HepG2 (cell line): ENCODE measurements around the gene DDO. TPM values are rescaled to one million over a fixed set of nuclear protein-coding genes. Genes with fewer than 3 reads are reported as not detected.

Experiments used
- ATAC-seq: fragments of 200-7000 bp; cut with Tn5 transposase; 3 replicates; pipeline ENCODE4 v1.9.1; 2020; ENCODE audit warnings: mild to moderate bottlenecking, moderate library complexity
- BruUV-seq: library from RNA; stranded (reverse); fragments of 400-500 nt; replicated peaks from 2 replicates; lab custom pipeline; 2021; lab: Mats Ljungman, UMichigan
- CTCF ChIA-PET: fragments of 300-600 bp; formaldehyde crosslinking; extraction: SDS; loops from one replicate; lab custom pipeline; 2021; ENCODE audit warnings: low total read pairs, inconsistent platforms, low intra/inter-chr PET ratio; lab: Yijun Ruan, JAX
- POLR2A ChIA-PET: fragments of 350-600 bp; sonication (Branson Sonifier 250); formaldehyde crosslinking; loops from one replicate; lab custom pipeline; 2020; ENCODE audit warnings: antibody characterized with exemption, inconsistent platforms; lab: Yijun Ruan, JAX
- DNase-seq: peaks from one replicate; pipeline ENCODE4 v3.0.0-alpha.2; 2015; ENCODE audit warnings: low spot score
- FAIRE-seq: peaks from 3 replicates; lab custom pipeline; 2011; peaks lifted over from hg19 to GRCh38; lab: Jason Lieb, UNC
- H2AFZ ChIP-seq: one replicate; pipeline ENCODE4 v1.6.1; 2011; ENCODE audit warnings: low read length, inconsistent platforms
- H3K27ac ChIP-seq: fragments of 300-600 bp; 3 replicates; pipeline ENCODE4 v1.8.0; 2011; ENCODE audit warnings: mixed run types, mild to moderate bottlenecking, mixed read lengths, low read length, inconsistent platforms; ENCODE audit not compliant: insufficient read depth; ENCODE audit errors: extremely low read length
- H3K27me3 ChIP-seq, 2 experiments: fragments of 200-600 bp in 1 of 2; 2 replicates in 1 of 2; 3 replicates in 1 of 2; pipeline versions ENCODE4 v1.6.0 to v1.8.0; 2011; ENCODE audit warnings: low read length in 2 of 2, mild to moderate bottlenecking in 2 of 2, moderate library complexity in 2 of 2, inconsistent platforms in 1 of 2; ENCODE audit not compliant: insufficient read depth in 2 of 2, control insufficient read depth in 1 of 2
- H3K36me3 ChIP-seq, 2 experiments: fragments of 200-600 bp in 1 of 2; replicated peaks in 1 of 2; 2 replicates in 1 of 2; 3 replicates in 1 of 2; pipeline versions ENCODE4 v1.5.1 to v1.8.0; 2011; ENCODE audit warnings: low read length in 2 of 2, inconsistent platforms in 1 of 2; ENCODE audit not compliant: insufficient read depth in 2 of 2, control insufficient read depth in 1 of 2
- H3K4me1 ChIP-seq: 2 replicates; pipeline ENCODE4 v1.5.1; 2012; ENCODE audit warnings: low read length, inconsistent platforms; ENCODE audit not compliant: insufficient read depth
- H3K4me2 ChIP-seq: 2 replicates; pipeline ENCODE4 v1.6.0; 2011; ENCODE audit warnings: low read depth, low read length, inconsistent platforms
- H3K4me3 ChIP-seq, 3 experiments: fragments of 200-600 bp in 1 of 3; sonication (generic), shearing (Covaris generic) in 1 of 3; replicated peaks in 1 of 3; 2 replicates each; pipeline ENCODE4 v1.5.1; 2011 to 2016; ENCODE audit warnings: low read length in 3 of 3, inconsistent platforms in 2 of 3, low read depth in 2 of 3, mild to moderate bottlenecking in 2 of 3, control low read depth in 1 of 3, mixed read lengths in 1 of 3; ENCODE audit not compliant: insufficient read depth in 1 of 3
- H3K79me2 ChIP-seq: one replicate; pipeline ENCODE4 v1.6.1; 2011; ENCODE audit warnings: low read length, inconsistent platforms; ENCODE audit not compliant: insufficient read depth
- H3K9ac ChIP-seq: 2 replicates; pipeline ENCODE4 v1.6.0; 2011; ENCODE audit warnings: mild to moderate bottlenecking, low read depth, low read length, inconsistent platforms; ENCODE audit not compliant: insufficient read depth
- H3K9me3 ChIP-seq: 2 replicates; pipeline ENCODE4 v1.5.1; 2012; ENCODE audit warnings: mild to moderate bottlenecking, low read length
- H4K20me1 ChIP-seq: 2 replicates; pipeline ENCODE4 v1.6.0; 2011; ENCODE audit warnings: inconsistent platforms, mild to moderate bottlenecking, low read length, moderate library complexity; ENCODE audit not compliant: insufficient read depth
- CERS6 ChIP-seq: sonication (generic); formaldehyde crosslinking; IDR thresholded peaks from 2 replicates; pipeline ENCODE4 v1.5.0; 2020; ENCODE audit warnings: missing genetic modification reagents
- HCFC1 ChIP-seq: fragments of 150-350 bp; IDR thresholded peaks from 2 replicates; pipeline ENCODE4 v1.6.1; 2014; ENCODE audit warnings: low read depth, low read length
- HDAC1 ChIP-seq: sonication (generic); formaldehyde crosslinking; IDR thresholded peaks from 2 replicates; pipeline ENCODE4 v1.5.1; 2020; ENCODE audit warnings: mild to moderate bottlenecking, missing genetic modification reagents
- MIER3 ChIP-seq: IDR thresholded peaks from 2 replicates; pipeline ENCODE4 v1.6.1; 2016; ENCODE audit warnings: missing compliant biosample characterization, borderline replicate concordance
- POLR2AphosphoS5 ChIP-seq: IDR thresholded peaks from 2 replicates; pipeline ENCODE4 v1.6.1; 2012; ENCODE audit warnings: low read depth, low read length
- RARA ChIP-seq: IDR thresholded peaks from 2 replicates; pipeline ENCODE4 v1.6.1; 2016; ENCODE audit warnings: missing genetic modification reagents, missing compliant biosample characterization
- RNF2 ChIP-seq: fragments of 450-650 bp; conservative IDR thresholded peaks from 2 replicates; pipeline ENCODE4 v1.6.1; 2016; ENCODE audit warnings: low read depth
- SNAPC2 ChIP-seq: sonication (generic); formaldehyde crosslinking; IDR thresholded peaks from 2 replicates; pipeline ENCODE4 v1.8.1; 2022; ENCODE audit warnings: mild to moderate bottlenecking, missing genetic modification reagents
- STAT6 ChIP-seq: sonication (generic); formaldehyde crosslinking; IDR thresholded peaks from 2 replicates; pipeline ENCODE4 v1.4.0; 2020; ENCODE audit warnings: missing genetic modification reagents, mild to moderate bottlenecking, borderline replicate concordance
- ZFP41 ChIP-seq: sonication (generic); formaldehyde crosslinking; IDR thresholded peaks from 2 replicates; pipeline ENCODE4 v1.4.0; 2020; ENCODE audit warnings: mild to moderate bottlenecking, missing genetic modification reagents, borderline replicate concordance
- ZNF230 ChIP-seq: sonication (generic); formaldehyde crosslinking; IDR thresholded peaks from 2 replicates; pipeline ENCODE4 v1.4.0; 2020; ENCODE audit warnings: mild to moderate bottlenecking, missing genetic modification reagents
- ZNF382 ChIP-seq: sonication (generic); formaldehyde crosslinking; IDR thresholded peaks from 2 replicates; pipeline ENCODE4 v1.5.0; 2020; ENCODE audit warnings: missing genetic modification reagents, mild to moderate bottlenecking, borderline replicate concordance
- ZNF710 ChIP-seq: sonication (generic); formaldehyde crosslinking; IDR thresholded peaks from 2 replicates; pipeline ENCODE4 v1.5.0; 2020; ENCODE audit warnings: mild to moderate bottlenecking, missing genetic modification reagents, borderline replicate concordance
- WGBS: methylation state at CpG from one replicate; pipeline ENCODE4 v1.1.6; 2017; ENCODE audit warnings: low lambda C conversion rate; 5-methylcytosine and 5-hydroxymethylcytosine counted together
- in situ Hi-C: cut with HindIII; loops from 2 replicates; pipeline ENCODE4 v1.10.0; 2017; ENCODE audit warnings: low pct_unique_long_range_greater_than_20kb; ENCODE audit not compliant: extremely low pct_ligation_motif_present
- intact Hi-C: fragments of 100-400 bp; cut with micrococcal nuclease; formaldehyde crosslinking; loops from one replicate; pipeline ENCODE4 v1.10.0; 2022; ENCODE audit not compliant: unreplicated experiment
- polyA plus RNA-seq, 8 experiments: library from polyadenylated mRNA; depleted of rRNA in 3 of 8; stranded (reverse) in 7 of 8; unstranded in 1 of 8; fragments of >200 nt; fragmentation: Illumina TruSeq in 4 of 8; extraction: Trizol in 4 of 8; gene quantifications; 2 replicates each; pipeline versions ENCODE4 v1.2.1 to v1.2.3, GENCODE V29; 2011 to 2016; ENCODE audit warnings: low read depth in 4 of 8, missing spikeins in 1 of 8, mixed read lengths in 1 of 8; ENCODE audit not compliant: insufficient read depth in 1 of 8
- total RNA-seq, 5 experiments: library from RNA; depleted of rRNA; stranded (reverse); fragments of >200 nt; fragmentation: Illumina TruSeq; extraction: Trizol; gene quantifications; 2 replicates each; pipeline ENCODE4 v1.2.3, GENCODE V29; 2016; ENCODE audit warnings: low read depth in 1 of 5

Gene DDO
- total and polyA plus RNA-seq, 2 of the 13 experiments (the other 11 are each of a cell fraction or from before 2014, with no cell fraction given): 6.1 to 10.3 TPM

GRCh38 chr6:110359556-110359955 is 55.8 kb downstream of the DDO start:
- DNase-seq (no peak), ATAC-seq (peak; percentile 68), FAIRE-seq (no peak)
- ChIA-PET POLR2A (no interaction called here), CTCF (no interaction called here)
- BruUV-seq: no TSS peak
- no peaks in the 10 kb centered on the region for H3K36me3 ChIP-seq
- H4K20me1 ChIP-seq: no peaks in the 10 kb centered on the region
- H3K4me3 ChIP-seq: no peak overlapping the region
- intact Hi-C loops: no loop called here
- no peak overlapping the region for H2AFZ ChIP-seq
- in situ Hi-C loops: no loop called here
- peak overlapping the region; percentile 13; the same call in 1 of the 2 replicates for H3K4me2 ChIP-seq
- H3K9ac ChIP-seq: no peak overlapping the region
- no peaks in the 10 kb centered on the region for H3K9me3 ChIP-seq
- TF ChIP-seq RARA (CRISPR knock-in tag) (peak; percentile 73), MIER3 (CRISPR knock-in tag) (no peak)
- H3K27ac ChIP-seq: no peak overlapping the region
- no peaks in the 10 kb centered on the region for H3K27me3 ChIP-seq
- no peaks in the 10 kb centered on the region for H3K79me2 ChIP-seq
- 1% methylated on average over 5 of the region's 5 CpGs for WGBS
- H3K4me1 ChIP-seq: peaks cover 42% of the 10 kb centered on the region

- ChIA-PET CTCF (no interaction called here), POLR2A (no interaction called here)
- FAIRE-seq (no peak), ATAC-seq (no peak), DNase-seq (no peak)
- 74% methylated on average over 12 of the region's 13 CpGs for WGBS
- no peak overlapping the region for H3K4me2 ChIP-seq
- H2AFZ ChIP-seq: no peak overlapping the region
- H3K36me3 ChIP-seq: no peaks in the 10 kb centered on the region
- no peak overlapping the region for H3K27ac ChIP-seq
- no peaks in the 10 kb centered on the region for H3K9me3 ChIP-seq
- intact Hi-C loops (no loop called here), in situ Hi-C loops (no loop called here)
- no peaks in the 10 kb centered on the region for H3K79me2 ChIP-seq
- H4K20me1 ChIP-seq: no peaks in the 10 kb centered on the region
- H3K9ac ChIP-seq: no peak overlapping the region
- H3K4me1 ChIP-seq: peaks cover 42% of the 10 kb centered on the region
- H3K27me3 ChIP-seq: no peaks in the 10 kb centered on the region
- BruUV-seq: no TSS peak
- no peak overlapping the region for H3K4me3 ChIP-seq
- TF ChIP-seq POLR2AphosphoS5: no peak
- no peak for TF ChIP-seq HCFC1
- TF ChIP-seq HDAC1 (CRISPR knock-in tag): no peak
- no peak for TF ChIP-seq SNAPC2
- TF ChIP-seq ZNF710: no peak
- no peak for TF ChIP-seq RNF2
- no peak for TF ChIP-seq CERS6 (CRISPR knock-in tag)
- TF ChIP-seq STAT6 (CRISPR knock-in tag): no peak
- TF ChIP-seq ZFP41 (CRISPR knock-in tag): no peak
- TF ChIP-seq ZNF382: no peak
- no peak for TF ChIP-seq ZNF230
These were observed 56.7 kb downstream of the DDO start for GRCh38 chr6:110358553-110359160.
